H1 (cell line): ENCODE data around the gene NSUN6. TPM values are rescaled to one million over a fixed set of nuclear protein-coding genes. Genes with fewer than 3 reads are reported as not detected.

Experiments
- CTCF ChIA-PET: fragments of 300-600 bp; sonication (Branson Sonifier 250); formaldehyde crosslinking; loops from one replicate; lab custom pipeline; 2021; ENCODE audit not compliant: partially characterized antibody; lab: Charles Lee
- POLR2A ChIA-PET: fragments of 300-600 bp; sonication (Branson Sonifier 250); formaldehyde crosslinking; loops from one replicate; lab custom pipeline; 2021; ENCODE audit warnings: inconsistent platforms; ENCODE audit not compliant: partially characterized antibody; lab: Charles Lee
- DNase-seq, 2 experiments: peaks; one replicate each; pipeline versions ENCODE4 v3.0.0 to v3.0.0-alpha.2; 2010 to 2022; ENCODE audit warnings: low spot score in 2 of 2, low read depth in 1 of 2, mixed read lengths in 1 of 2
- FAIRE-seq: peaks from 2 replicates; lab custom pipeline; 2011; peaks lifted over from hg19 to GRCh38; lab: Jason Lieb, UNC
- H2AFZ ChIP-seq: 2 replicates; pipeline ENCODE4 v1.8.1; 2012; ENCODE audit warnings: low read length, inconsistent platforms
- H2AK5ac ChIP-seq: 2 replicates; pipeline ENCODE4 v1.6.1; 2013; ENCODE audit warnings: low read depth, low read length
- H2BK120ac ChIP-seq: replicated peaks from 2 replicates; pipeline ENCODE3; 2013; ENCODE audit warnings: low read depth, low read length, inconsistent platforms
- H2BK12ac ChIP-seq: 2 replicates; pipeline ENCODE4 v1.6.1; 2013; ENCODE audit warnings: low read depth, low read length
- H2BK15ac ChIP-seq: 2 replicates; pipeline ENCODE4 v1.6.1; 2013; ENCODE audit warnings: low read length
- H2BK20ac ChIP-seq: 2 replicates; pipeline ENCODE4 v1.6.1; 2013; ENCODE audit warnings: low read length
- H2BK5ac ChIP-seq: 2 replicates; pipeline ENCODE4 v1.6.1; 2013; ENCODE audit warnings: low read depth, low read length
- H3K14ac ChIP-seq: 2 replicates; pipeline ENCODE4 v1.6.1; 2013; ENCODE audit warnings: inconsistent platforms; ENCODE audit not compliant: insufficient read length
- H3K18ac ChIP-seq: 2 replicates; pipeline ENCODE4 v1.6.1; 2013; ENCODE audit warnings: low read length; ENCODE audit errors: extremely low read depth
- H3K23ac ChIP-seq: 2 replicates; pipeline ENCODE4 v1.6.1; 2013; ENCODE audit warnings: inconsistent platforms; ENCODE audit not compliant: insufficient read length
- H3K23me2 ChIP-seq: 2 replicates; pipeline ENCODE4 v1.6.1; 2013; ENCODE audit warnings: low read depth, low read length
- H3K27ac ChIP-seq: 2 replicates; pipeline ENCODE4 v1.6.1; 2011; ENCODE audit warnings: low read depth, low read length, inconsistent platforms
- H3K27me3 ChIP-seq, 4 experiments: replicated peaks in 1 of 4; 1 replicate in 1 of 4; 2 replicates in 3 of 4; pipeline versions ENCODE4 v1.6.1 to v1.8.1; 2011 to 2013; ENCODE audit warnings: low read length in 3 of 4, mild to moderate bottlenecking in 3 of 4, inconsistent platforms in 2 of 4, mixed read lengths in 2 of 4, moderate library complexity in 1 of 4; ENCODE audit not compliant: control insufficient read depth in 3 of 4, insufficient read depth in 3 of 4; ENCODE audit errors: extremely low read depth in 1 of 4
- H3K36me3 ChIP-seq, 4 experiments: 2 replicates each; pipeline versions ENCODE4 v1.6.1 to v1.8.1; 2011 to 2013; ENCODE audit warnings: mild to moderate bottlenecking in 4 of 4, low read length in 3 of 4, moderate library complexity in 2 of 4, control low read depth in 1 of 4, inconsistent platforms in 1 of 4; ENCODE audit not compliant: insufficient read depth in 4 of 4, control insufficient read depth in 2 of 4
- H3K4ac ChIP-seq: replicated peaks from 2 replicates; pipeline ENCODE3; 2013; ENCODE audit warnings: low read length, low read depth, mixed read lengths, inconsistent platforms; ENCODE audit not compliant: insufficient read length
- H3K4me1 ChIP-seq, 4 experiments: replicated peaks in 1 of 4; 1 replicate in 1 of 4; 2 replicates in 3 of 4; pipeline versions ENCODE4 v1.6.1 to v1.8.1; 2011 to 2013; ENCODE audit warnings: low read length in 3 of 4, inconsistent platforms in 2 of 4, mixed read lengths in 1 of 4; ENCODE audit not compliant: insufficient read depth in 4 of 4, control insufficient read depth in 3 of 4
- H3K4me2 ChIP-seq, 2 experiments: 2 replicates each; pipeline versions ENCODE4 v1.6.1 to v1.8.1; 2011 to 2013; ENCODE audit warnings: low read depth in 2 of 2, low read length in 2 of 2, control low read depth in 1 of 2, inconsistent platforms in 1 of 2, mild to moderate bottlenecking in 1 of 2; ENCODE audit not compliant: insufficient read depth in 1 of 2
- H3K4me3 ChIP-seq, 4 experiments: fragments of 200-600, 300-600 bp in 1 of 4; sonication (generic), shearing (Covaris generic), sonication (Bioruptor Twin) in 1 of 4; 2 replicates each; pipeline versions ENCODE4 v1.5.1 to v1.8.1; 2011 to 2016; ENCODE audit warnings: low read length in 4 of 4, low read depth in 3 of 4, control low read depth in 2 of 4, inconsistent platforms in 2 of 4, mild to moderate bottlenecking in 2 of 4, mixed read lengths in 1 of 4, moderate library complexity in 1 of 4; ENCODE audit not compliant: insufficient read depth in 2 of 4; ENCODE audit errors: extremely low read depth in 1 of 4
- H3K56ac ChIP-seq: replicated peaks from 2 replicates; pipeline ENCODE3; 2013; ENCODE audit warnings: low read depth, mild to moderate bottlenecking, mixed read lengths, low read length, inconsistent platforms; ENCODE audit not compliant: insufficient read length
- H3K79me1 ChIP-seq: 2 replicates; pipeline ENCODE4 v1.6.1; 2013; ENCODE audit warnings: low read depth, low read length, control low read depth
- H3K79me2 ChIP-seq, 2 experiments: 2 replicates each; pipeline versions ENCODE4 v1.6.1 to v1.8.1; 2012 to 2013; ENCODE audit warnings: low read length in 2 of 2, mild to moderate bottlenecking in 2 of 2, inconsistent platforms in 1 of 2; ENCODE audit not compliant: insufficient read depth in 2 of 2, control insufficient read depth in 1 of 2
- H3K9ac ChIP-seq, 4 experiments: replicated peaks in 1 of 4; 1 replicate in 1 of 4; 2 replicates in 3 of 4; pipeline versions ENCODE4 v1.6.1 to v1.8.1; 2011 to 2013; ENCODE audit warnings: low read depth in 3 of 4, low read length in 3 of 4, control low read depth in 2 of 4, mild to moderate bottlenecking in 2 of 4, moderate library complexity in 2 of 4, inconsistent platforms in 1 of 4; ENCODE audit errors: extremely low read depth in 1 of 4
- H3K9me3 ChIP-seq, 2 experiments: 2 replicates each; pipeline versions ENCODE4 v1.6.1 to v1.8.1; 2012 to 2013; ENCODE audit warnings: mild to moderate bottlenecking in 2 of 2, moderate library complexity in 2 of 2, control low read depth in 1 of 2, inconsistent platforms in 1 of 2, low read depth in 1 of 2, low read length in 1 of 2, mixed read lengths in 1 of 2; ENCODE audit not compliant: insufficient read depth in 2 of 2
- H4K20me1 ChIP-seq, 2 experiments: replicated peaks in 1 of 2; 2 replicates each; pipeline versions ENCODE3 to v1.8.1; 2011 to 2013; ENCODE audit warnings: inconsistent platforms in 2 of 2, low read length in 2 of 2, mild to moderate bottlenecking in 1 of 2; ENCODE audit not compliant: insufficient read depth in 2 of 2, control insufficient read depth in 1 of 2
- H4K5ac ChIP-seq: 2 replicates; pipeline ENCODE4 v1.6.1; 2013; ENCODE audit warnings: low read length, low read depth, mixed read lengths, inconsistent platforms; ENCODE audit not compliant: insufficient read length
- H4K8ac ChIP-seq: 2 replicates; pipeline ENCODE4 v1.8.0; 2013; ENCODE audit warnings: mild to moderate bottlenecking, moderate library complexity, low read length, inconsistent platforms; ENCODE audit not compliant: insufficient read depth; ENCODE audit errors: extremely low read depth
- H4K91ac ChIP-seq: replicated peaks from 2 replicates; pipeline ENCODE3; 2013; ENCODE audit warnings: low read length, mixed read lengths, inconsistent platforms; ENCODE audit not compliant: insufficient read length
- BCL11A ChIP-seq, 2 experiments: IDR thresholded peaks; one replicate each; pipeline ENCODE4 v1.6.1; 2011; ENCODE audit warnings: low read depth in 2 of 2, low read length in 2 of 2, mild to moderate bottlenecking in 2 of 2
- CBX8 ChIP-seq: fragments of 300-800, 300-1000 bp; sonication (generic); IDR thresholded peaks from 2 replicates; pipeline ENCODE4 v1.7.1; 2016; ENCODE audit warnings: low read depth, low read length, borderline replicate concordance
- CEBPB ChIP-seq: IDR thresholded peaks from 2 replicates; pipeline ENCODE4 v1.6.1; 2012; ENCODE audit warnings: low read depth, low read length
- MAFK ChIP-seq: IDR thresholded peaks from 2 replicates; pipeline ENCODE4 v1.6.1; 2012; ENCODE audit warnings: low read depth, mild to moderate bottlenecking, improper control_type of control experiment, low read length
- POLR2A ChIP-seq, 2 experiments: IDR thresholded peaks; 1 replicate in 1 of 2; 2 replicates in 1 of 2; pipeline ENCODE4 v1.6.1; 2011; ENCODE audit warnings: low read depth in 2 of 2, low read length in 2 of 2, mild to moderate bottlenecking in 2 of 2; ENCODE audit errors: control extremely low read depth in 1 of 2
- RAD21 ChIP-seq, 2 experiments: IDR thresholded peaks in 1 of 2; conservative IDR thresholded peaks in 1 of 2; 2 replicates each; pipeline ENCODE4 v1.6.1; 2011; ENCODE audit warnings: low read depth in 2 of 2, low read length in 2 of 2, improper control_type of control experiment in 1 of 2, inconsistent platforms in 1 of 2, mild to moderate bottlenecking in 1 of 2, moderate library complexity in 1 of 2
- RXRA ChIP-seq: IDR thresholded peaks from 2 replicates; pipeline ENCODE4 v1.6.1; 2011; ENCODE audit warnings: low read depth, mild to moderate bottlenecking, low read length, moderate library complexity; ENCODE audit not compliant: insufficient read depth
- SP1 ChIP-seq: IDR thresholded peaks from 2 replicates; pipeline ENCODE4 v1.6.1; 2011; ENCODE audit warnings: low read depth, low read length
- SP2 ChIP-seq: IDR thresholded peaks from 2 replicates; pipeline ENCODE4 v1.6.1; 2012; ENCODE audit warnings: mild to moderate bottlenecking, low read length, inconsistent platforms
- TAF1 ChIP-seq: IDR thresholded peaks from 2 replicates; pipeline ENCODE4 v1.6.1; 2011; ENCODE audit warnings: mild to moderate bottlenecking, low read depth, low read length
- TBP ChIP-seq: IDR thresholded peaks from 2 replicates; pipeline ENCODE4 v1.6.1; 2011; ENCODE audit warnings: low read depth, low read length, improper control_type of control experiment
- YY1 ChIP-seq: IDR thresholded peaks from 2 replicates; pipeline ENCODE4 v1.6.1; 2011; ENCODE audit warnings: low read depth, mild to moderate bottlenecking, low read length
- WGBS, 2 experiments: shearing (Covaris generic) in 1 of 2; methylation state at CpG; one replicate each; pipeline versions ENCODE4 v1.1.6 to v1.1.7; 2013 to 2015; ENCODE audit warnings: low lambda C conversion rate in 2 of 2, mixed read lengths in 2 of 2, inconsistent platforms in 1 of 2, low coverage in 1 of 2, missing lambda C conversion rate in 1 of 2; ENCODE audit not compliant: insufficient replicate concordance in 2 of 2, insufficient coverage in 1 of 2, insufficient read length in 1 of 2; ENCODE audit errors: extremely low coverage in 1 of 2, missing lambda C conversion rate in 1 of 2; 5-methylcytosine and 5-hydroxymethylcytosine counted together
- polyA plus RNA-seq, 7 experiments: library from polyadenylated mRNA; depleted of rRNA in 3 of 7; stranded (reverse) in 5 of 7; unstranded in 2 of 7; fragments of >200 nt in 5 of 7; fragments of 200-250 nt in 2 of 7; gene quantifications; 1 replicate in 5 of 7; 2 replicates in 1 of 7; 4 replicates in 1 of 7; pipeline versions ENCODE4 v1.2.1 to v1.2.3, GENCODE V29; 2011 to 2013; ENCODE audit warnings: missing spikeins in 2 of 7, mixed read lengths in 2 of 7
- total RNA-seq: library from RNA; stranded (reverse); fragmentation: NEBNext Ultra II Directional; extraction: Animal tissue kit (Norgen Biotek cat#: 25700); gene quantifications from 2 replicates; pipeline ENCODE4 v1.2.1, GENCODE V29; 2021

Gene NSUN6
- total and polyA plus RNA-seq, 2 of the 8 experiments (the other 6 are each of a cell fraction or from before 2014, with no cell fraction given), result 5.9 to 14.4 TPM

- Histone ChIP-seq H3K4me2 (peak overlapping the region in 1 of 2 experiments; percentile 17; a peak in 1 of 4 replicates), H4K20me1 (peaks cover 14% of the 10 kb centered on the region in 2 experiments)
- TF ChIP-seq YY1, result no peak
- TF ChIP-seq CEBPB, result no peak
- no peak for TF ChIP-seq BCL11A (IDR thresholded peaks at IDR 0.05; ENCODE audit: low read depth in 2 of 2, low read length in 2 of 2)
- TF ChIP-seq RAD21 (IDR thresholded peaks at IDR 0.05 in 1 of 2, conservative IDR thresholded peaks at IDR 0.05 in 1 of 2; ENCODE audit: low read depth in 2 of 2, low read length in 2 of 2), result no peak
- no peak for TF ChIP-seq RXRA
- TF ChIP-seq CBX8, result no peak
- no peak for TF ChIP-seq POLR2A (IDR thresholded peaks at IDR 0.05; ENCODE audit: control extremely low read depth in 1 of 2, low read depth in 2 of 2, low read length in 2 of 2)
- TF ChIP-seq SP1, result no peak
- no peak for TF ChIP-seq TAF1
- no peak for TF ChIP-seq MAFK
- TF ChIP-seq TBP, result no peak
- TF ChIP-seq SP2, result no peak
These were observed 14.6 kb upstream of the NSUN6 start for GRCh38 chr10:18665815-18666558.

More at GRCh38 chr10:18665815-18666558, 14.6 kb upstream of the NSUN6 start:
- H2BK5ac ChIP-seq, result no peak overlapping the region
- H3K9me3 ChIP-seq, result no peaks in the 10 kb centered on the region
- H3K27ac ChIP-seq, result no peak overlapping the region
- ChIA-PET POLR2A (interaction anchor here (1.8 kb wide), 1 partner anchor 11 kb away, joined by 4 read pairs; no protein-coding TSS in a partner anchor), CTCF (interaction anchor here (0.5 to 0.7 kb wide), 2 partner anchors 24 to 63 kb away, joined by 3 read pairs; no protein-coding TSS in a partner anchor)
- H3K18ac ChIP-seq, result no peak overlapping the region
- H2BK12ac ChIP-seq, result no peak overlapping the region
- H3K23ac ChIP-seq, result no peak overlapping the region
- H3K23me2 ChIP-seq, result no peaks in the 10 kb centered on the region
- no peak overlapping the region for H4K5ac ChIP-seq
- H3K56ac ChIP-seq, result no peak overlapping the region
- FAIRE-seq (no peak), DNase-seq (no peak)
- peaks cover 7% of the 10 kb centered on the region; the same call in 1 of the 2 replicates for H3K79me1 ChIP-seq
- H3K4ac ChIP-seq, result no peak overlapping the region
- H2AK5ac ChIP-seq, result no peak overlapping the region
- no peak overlapping the region for H4K8ac ChIP-seq
- no peak overlapping the region for H4K91ac ChIP-seq
- no peak overlapping the region for H2AFZ ChIP-seq
- peaks cover 30 to 90% of the 10 kb centered on the region in 2 experiments for H3K79me2 ChIP-seq
- peaks cover 0 to 19% (median 9%) of the 10 kb centered on the region in 4 experiments; a peak in 5 of 7 replicates for H3K4me1 ChIP-seq
- 62% methylated on average over 3 of the region's 3 CpGs; no CpG with 5 or more reads in 1 of the 2 experiments for WGBS, 2 experiments
- H3K14ac ChIP-seq, result no peak overlapping the region
- no peak overlapping the region for H2BK20ac ChIP-seq
- peak overlapping the region in 1 of 4 experiments; percentile 42; a peak in 2 of 8 replicates for H3K4me3 ChIP-seq
- no peak overlapping the region for H2BK15ac ChIP-seq
- no peak overlapping the region for H3K9ac ChIP-seq
- H3K36me3 ChIP-seq, result peaks cover 0 to 24% (median 11%) of the 10 kb centered on the region in 4 experiments; a peak in 4 of 8 replicates
- H2BK120ac ChIP-seq, result no peak overlapping the region
- H3K27me3 ChIP-seq, result no peaks in the 10 kb centered on the region
